Activated naive CD4-positive, alpha-beta T cell treated with anti-CD3 and anti-CD28 coated beads, Interleukin-2, amount 50 U/mL, for 16 hours (primary cell): ENCODE results near the gene ANKRD11.
"Not testable (repeated sequence)": the region's sequence is repeated elsewhere in the genome, so short reads cannot be mapped to it uniquely, and the experiment has no call there.

Experiments
- DNase-seq: peaks from one replicate; pipeline ENCODE4 v3.0.0-alpha.2; 2020

Gene ANKRD11

GRCh38 chr16:89448656-89449055 is 41.7 kb downstream of the ANKRD11 start:
- no peak for DNase-seq

- DNase-seq: no peak
These were observed 43.4 kb downstream of the ANKRD11 start for GRCh38 chr16:89446975-89447293.

- peak; percentile 25 for DNase-seq
These were observed 44.0 kb downstream of the ANKRD11 start for GRCh38 chr16:89446136-89446974.

GRCh38 chr16:89445166-89445565 is 45.2 kb downstream of the ANKRD11 start:
- no peak for DNase-seq

GRCh38 chr16:89444728-89445127 is 45.6 kb downstream of the ANKRD11 start:
- no peak for DNase-seq

GRCh38 chr16:89444151-89444723 is 46.1 kb downstream of the ANKRD11 start:
- no peak for DNase-seq

GRCh38 chr16:89443727-89444084 is 46.7 kb downstream of the ANKRD11 start:
- DNase-seq: no peak

GRCh38 chr16:89442990-89443726 is 47.2 kb downstream of the ANKRD11 start:
- DNase-seq: no peak

GRCh38 chr16:89442588-89442987 is 47.8 kb downstream of the ANKRD11 start:
- DNase-seq: no peak

- DNase-seq: no peak
These were observed 50.7 kb downstream of the ANKRD11 start for GRCh38 chr16:89439659-89440058.

GRCh38 chr16:89437991-89438390 is 52.4 kb downstream of the ANKRD11 start:
- DNase-seq: no peak

GRCh38 chr16:89437251-89437987 is 52.9 kb downstream of the ANKRD11 start:
- no peak for DNase-seq

- DNase-seq: no peak
These were observed 54.0 kb downstream of the ANKRD11 start for GRCh38 chr16:89436366-89436765.

GRCh38 chr16:89435059-89435458 is 55.3 kb downstream of the ANKRD11 start:
- DNase-seq: not testable (repeated sequence)

GRCh38 chr16:89434490-89434889 is 55.9 kb downstream of the ANKRD11 start:
- DNase-seq: no peak

GRCh38 chr16:89433363-89433984 is 56.9 kb downstream of the ANKRD11 start:
- not testable (repeated sequence) for DNase-seq

GRCh38 chr16:89431630-89432029 is 58.7 kb downstream of the ANKRD11 start:
- no peak for DNase-seq

GRCh38 chr16:89431158-89431584 is 59.2 kb downstream of the ANKRD11 start:
- DNase-seq: no peak

- no peak for DNase-seq
These were observed 59.8 kb downstream of the ANKRD11 start for GRCh38 chr16:89430436-89431157.

GRCh38 chr16:89428605-89429004 is 61.8 kb downstream of the ANKRD11 start:
- not testable (repeated sequence) for DNase-seq

- no peak for DNase-seq
These were observed 63.4 kb downstream of the ANKRD11 start for GRCh38 chr16:89426736-89427530.
